HepG2 (cell line): ENCODE data around the gene PRR5L. TPM values are rescaled to one million over a fixed set of nuclear protein-coding genes. Genes with fewer than 3 reads are reported as not detected.

Source experiments
- ATAC-seq: fragments of 200-7000 bp; cut with Tn5 transposase; 3 replicates; pipeline ENCODE4 v1.9.1; 2020; ENCODE audit warnings: mild to moderate bottlenecking, moderate library complexity
- BruUV-seq: library from RNA; stranded (reverse); fragments of 400-500 nt; replicated peaks from 2 replicates; lab custom pipeline; 2021; lab: Mats Ljungman, UMichigan
- CTCF ChIA-PET: fragments of 300-600 bp; formaldehyde crosslinking; extraction: SDS; loops from one replicate; lab custom pipeline; 2021; ENCODE audit warnings: low total read pairs, inconsistent platforms, low intra/inter-chr PET ratio; lab: Yijun Ruan, JAX
- POLR2A ChIA-PET: fragments of 350-600 bp; sonication (Branson Sonifier 250); formaldehyde crosslinking; loops from one replicate; lab custom pipeline; 2020; ENCODE audit warnings: antibody characterized with exemption, inconsistent platforms; lab: Yijun Ruan, JAX
- DNase-seq: peaks from one replicate; pipeline ENCODE4 v3.0.0-alpha.2; 2015; ENCODE audit warnings: low spot score
- FAIRE-seq: peaks from 3 replicates; lab custom pipeline; 2011; peaks lifted over from hg19 to GRCh38; lab: Jason Lieb, UNC
- H2AFZ ChIP-seq: one replicate; pipeline ENCODE4 v1.6.1; 2011; ENCODE audit warnings: low read length, inconsistent platforms
- H3K27ac ChIP-seq: fragments of 300-600 bp; 3 replicates; pipeline ENCODE4 v1.8.0; 2011; ENCODE audit warnings: mixed run types, mild to moderate bottlenecking, mixed read lengths, low read length, inconsistent platforms; ENCODE audit not compliant: insufficient read depth; ENCODE audit errors: extremely low read length
- H3K27me3 ChIP-seq, 2 experiments: fragments of 200-600 bp in 1 of 2; 2 replicates in 1 of 2; 3 replicates in 1 of 2; pipeline versions ENCODE4 v1.6.0 to v1.8.0; 2011; ENCODE audit warnings: low read length in 2 of 2, mild to moderate bottlenecking in 2 of 2, moderate library complexity in 2 of 2, inconsistent platforms in 1 of 2; ENCODE audit not compliant: insufficient read depth in 2 of 2, control insufficient read depth in 1 of 2
- H3K36me3 ChIP-seq, 2 experiments: fragments of 200-600 bp in 1 of 2; replicated peaks in 1 of 2; 2 replicates in 1 of 2; 3 replicates in 1 of 2; pipeline versions ENCODE4 v1.5.1 to v1.8.0; 2011; ENCODE audit warnings: low read length in 2 of 2, inconsistent platforms in 1 of 2; ENCODE audit not compliant: insufficient read depth in 2 of 2, control insufficient read depth in 1 of 2
- H3K4me1 ChIP-seq: 2 replicates; pipeline ENCODE4 v1.5.1; 2012; ENCODE audit warnings: low read length, inconsistent platforms; ENCODE audit not compliant: insufficient read depth
- H3K4me2 ChIP-seq: 2 replicates; pipeline ENCODE4 v1.6.0; 2011; ENCODE audit warnings: low read depth, low read length, inconsistent platforms
- H3K4me3 ChIP-seq, 3 experiments: fragments of 200-600 bp in 1 of 3; sonication (generic), shearing (Covaris generic) in 1 of 3; replicated peaks in 1 of 3; 2 replicates each; pipeline ENCODE4 v1.5.1; 2011 to 2016; ENCODE audit warnings: low read length in 3 of 3, inconsistent platforms in 2 of 3, low read depth in 2 of 3, mild to moderate bottlenecking in 2 of 3, control low read depth in 1 of 3, mixed read lengths in 1 of 3; ENCODE audit not compliant: insufficient read depth in 1 of 3
- H3K79me2 ChIP-seq: one replicate; pipeline ENCODE4 v1.6.1; 2011; ENCODE audit warnings: low read length, inconsistent platforms; ENCODE audit not compliant: insufficient read depth
- H3K9ac ChIP-seq: 2 replicates; pipeline ENCODE4 v1.6.0; 2011; ENCODE audit warnings: mild to moderate bottlenecking, low read depth, low read length, inconsistent platforms; ENCODE audit not compliant: insufficient read depth
- H3K9me3 ChIP-seq: 2 replicates; pipeline ENCODE4 v1.5.1; 2012; ENCODE audit warnings: mild to moderate bottlenecking, low read length
- H4K20me1 ChIP-seq: 2 replicates; pipeline ENCODE4 v1.6.0; 2011; ENCODE audit warnings: inconsistent platforms, mild to moderate bottlenecking, low read length, moderate library complexity; ENCODE audit not compliant: insufficient read depth
- ATAD3A ChIP-seq: sonication (generic); formaldehyde crosslinking; IDR thresholded peaks from 2 replicates; pipeline ENCODE4 v1.4.0; 2020; ENCODE audit warnings: missing genetic modification reagents
- CTCF ChIP-seq: sonication (generic); formaldehyde crosslinking; IDR thresholded peaks from 2 replicates; pipeline ENCODE4 v1.5.0; 2020; ENCODE audit warnings: mild to moderate bottlenecking, missing genetic modification reagents, moderate library complexity
- EEA1 ChIP-seq: sonication (generic); formaldehyde crosslinking; IDR thresholded peaks from 2 replicates; pipeline ENCODE4 v1.5.1; 2020; ENCODE audit warnings: mild to moderate bottlenecking, missing genetic modification reagents, borderline replicate concordance
- FOXA3 ChIP-seq: IDR thresholded peaks from 2 replicates; pipeline ENCODE4 v1.6.1; 2016; ENCODE audit warnings: missing genetic modification reagents, missing compliant biosample characterization
- JUNB ChIP-seq: sonication (generic); formaldehyde crosslinking; IDR thresholded peaks from 2 replicates; pipeline ENCODE4 v1.8.0; 2022; ENCODE audit warnings: missing genetic modification reagents, mild to moderate bottlenecking, borderline replicate concordance
- NR3C1 ChIP-seq: sonication (generic); formaldehyde crosslinking; IDR thresholded peaks from 2 replicates; pipeline ENCODE4 v1.4.0; 2020; ENCODE audit warnings: missing genetic modification reagents
- PITX1 ChIP-seq: sonication (generic); formaldehyde crosslinking; IDR thresholded peaks from 2 replicates; pipeline ENCODE4 v1.5.1; 2020; ENCODE audit warnings: mild to moderate bottlenecking, missing genetic modification reagents
- POLR2G ChIP-seq: fragments of 200-400 bp; formaldehyde crosslinking; IDR thresholded peaks from 2 replicates; pipeline ENCODE4 v1.6.1; 2018; ENCODE audit warnings: mild to moderate bottlenecking, low read depth, low read length, moderate library complexity
- RARA ChIP-seq: IDR thresholded peaks from 2 replicates; pipeline ENCODE4 v1.6.1; 2016; ENCODE audit warnings: missing genetic modification reagents, missing compliant biosample characterization
- RCOR2 ChIP-seq: IDR thresholded peaks from 2 replicates; pipeline ENCODE4 v1.6.1; 2016; ENCODE audit warnings: missing biosample characterization, missing genetic modification reagents
- RNF2 ChIP-seq: fragments of 450-650 bp; conservative IDR thresholded peaks from 2 replicates; pipeline ENCODE4 v1.6.1; 2016; ENCODE audit warnings: low read depth
- SMC3 ChIP-seq: IDR thresholded peaks from 2 replicates; pipeline ENCODE4 v1.6.1; 2011; ENCODE audit warnings: low read length, improper control_type of control experiment
- STAG1 ChIP-seq: sonication (generic); formaldehyde crosslinking; IDR thresholded peaks from 2 replicates; pipeline ENCODE4 v1.4.0; 2020; ENCODE audit warnings: missing genetic modification reagents
- TAF15 ChIP-seq: fragments of 200-400 bp; formaldehyde crosslinking; IDR thresholded peaks from one replicate; pipeline ENCODE4 v1.6.1; 2018; ENCODE audit warnings: mild to moderate bottlenecking, low read depth, low read length; ENCODE audit not compliant: poor library complexity, severe bottlenecking
- TBX2 ChIP-seq: sonication (generic); formaldehyde crosslinking; IDR thresholded peaks from 2 replicates; pipeline ENCODE4 v1.5.0; 2020; ENCODE audit warnings: missing genetic modification reagents, mild to moderate bottlenecking, borderline replicate concordance
- TBX3 ChIP-seq: fragments of 450-650 bp; IDR thresholded peaks from 2 replicates; pipeline ENCODE4 v1.6.1; 2017; ENCODE audit warnings: antibody characterized with exemption, mild to moderate bottlenecking, inconsistent platforms, borderline replicate concordance
- ZFP36 ChIP-seq: fragments of 150-350 bp; IDR thresholded peaks from 2 replicates; pipeline ENCODE4 v1.6.1; 2018; ENCODE audit warnings: borderline replicate concordance, low read length, low read depth; ENCODE audit not compliant: partially characterized antibody
- ZFP36L2 ChIP-seq: sonication (generic); formaldehyde crosslinking; IDR thresholded peaks from 2 replicates; pipeline ENCODE4 v1.4.0; 2020; ENCODE audit warnings: missing genetic modification reagents
- ZFY ChIP-seq: sonication (generic); formaldehyde crosslinking; IDR thresholded peaks from 2 replicates; pipeline ENCODE4 v1.4.0; 2020; ENCODE audit warnings: missing genetic modification reagents
- ZNF3 ChIP-seq: IDR thresholded peaks from 2 replicates; pipeline ENCODE4 v1.7.0; 2017; ENCODE audit warnings: inconsistent platforms
- ZNF431 ChIP-seq: sonication (generic); formaldehyde crosslinking; IDR thresholded peaks from 2 replicates; pipeline ENCODE4 v1.9.0; 2022; ENCODE audit warnings: missing genetic modification reagents, low read depth, mild to moderate bottlenecking, borderline replicate concordance
- ZNF580 ChIP-seq: IDR thresholded peaks from 2 replicates; pipeline ENCODE4 v1.6.1; 2016; ENCODE audit warnings: low read depth, borderline replicate concordance
- ZNF709 ChIP-seq: sonication (generic); formaldehyde crosslinking; IDR thresholded peaks from 2 replicates; pipeline ENCODE4 v1.5.0; 2020; ENCODE audit warnings: mild to moderate bottlenecking, missing genetic modification reagents
- ZSCAN22 ChIP-seq: sonication (generic); formaldehyde crosslinking; IDR thresholded peaks from 2 replicates; pipeline ENCODE4 v1.4.0; 2020; ENCODE audit warnings: mild to moderate bottlenecking, missing genetic modification reagents
- WGBS: methylation state at CpG from one replicate; pipeline ENCODE4 v1.1.6; 2017; ENCODE audit warnings: low lambda C conversion rate; 5-methylcytosine and 5-hydroxymethylcytosine counted together
- in situ Hi-C: cut with HindIII; loops from 2 replicates; pipeline ENCODE4 v1.10.0; 2017; ENCODE audit warnings: low pct_unique_long_range_greater_than_20kb; ENCODE audit not compliant: extremely low pct_ligation_motif_present
- intact Hi-C: fragments of 100-400 bp; cut with micrococcal nuclease; formaldehyde crosslinking; loops from one replicate; pipeline ENCODE4 v1.10.0; 2022; ENCODE audit not compliant: unreplicated experiment
- polyA plus RNA-seq, 8 experiments: library from polyadenylated mRNA; depleted of rRNA in 3 of 8; stranded (reverse) in 7 of 8; unstranded in 1 of 8; fragments of >200 nt; fragmentation: Illumina TruSeq in 4 of 8; extraction: Trizol in 4 of 8; gene quantifications; 2 replicates each; pipeline versions ENCODE4 v1.2.1 to v1.2.3, GENCODE V29; 2011 to 2016; ENCODE audit warnings: low read depth in 4 of 8, missing spikeins in 1 of 8, mixed read lengths in 1 of 8; ENCODE audit not compliant: insufficient read depth in 1 of 8
- total RNA-seq, 5 experiments: library from RNA; depleted of rRNA; stranded (reverse); fragments of >200 nt; fragmentation: Illumina TruSeq; extraction: Trizol; gene quantifications; 2 replicates each; pipeline ENCODE4 v1.2.3, GENCODE V29; 2016; ENCODE audit warnings: low read depth in 1 of 5

Gene PRR5L
- total and polyA plus RNA-seq, 2 of the 13 experiments (the other 11 are each of a cell fraction or from before 2014, with no cell fraction given): 0.16 TPM; not detected in 1

DNA sequence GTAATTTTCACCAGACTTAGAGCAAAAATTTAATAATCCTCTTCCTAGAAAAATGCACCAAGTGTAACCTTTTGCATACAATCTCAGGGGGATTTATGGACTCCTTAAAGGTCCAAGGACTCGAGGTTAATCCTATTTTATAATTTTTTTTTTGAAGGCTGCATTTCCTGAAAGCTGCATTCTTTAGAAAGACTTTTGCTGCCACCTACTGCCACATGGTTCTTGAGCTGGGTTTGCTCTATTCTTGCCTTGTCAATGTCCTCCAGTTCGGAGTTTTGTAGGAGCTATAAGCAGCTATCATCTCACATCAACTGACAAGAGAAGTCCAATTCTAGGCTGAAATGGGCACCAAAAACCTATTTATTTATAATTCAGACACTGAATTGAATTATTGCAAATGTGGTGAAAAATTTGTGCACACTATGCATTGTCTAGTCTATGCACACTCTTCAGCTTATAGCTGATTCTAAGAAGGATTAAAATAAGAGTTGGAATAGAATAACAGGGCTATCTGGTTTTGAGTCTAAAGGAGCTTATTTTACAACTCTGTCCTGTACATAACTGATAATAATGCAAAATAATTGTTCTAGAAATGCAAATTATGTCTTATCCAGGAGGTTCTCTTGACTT lies 182.7 kb downstream of the PRR5L start:
- H3K4me3 ChIP-seq: no peak overlapping the region
- H3K79me2 ChIP-seq: no peaks in the 10 kb centered on the region
- DNase-seq (peak; percentile 39), ATAC-seq (peak; percentile 76), FAIRE-seq (peak; percentile 12)
- no peaks in the 10 kb centered on the region for H3K9me3 ChIP-seq
- CTCF ChIA-PET: interaction anchor here (2.3 kb wide), 1 partner anchor 172 kb away, joined by 13 read pairs; no protein-coding TSS in a partner anchor
- H3K4me2 ChIP-seq: no peak overlapping the region
- no TSS peak for BruUV-seq
- TF ChIP-seq TBX2 (CRISPR knock-in tag) (no peak), RNF2 (no peak), NR3C1 (no peak), ZFY (CRISPR knock-in tag) (no peak), RCOR2 (CRISPR knock-in tag) (no peak), TAF15 (no peak), TBX3 (no peak), JUNB (CRISPR knock-in tag) (no peak), ZNF580 (CRISPR knock-in tag) (no peak), RARA (CRISPR knock-in tag) (no peak), ZNF431 (CRISPR knock-in tag) (no peak), ZNF709 (CRISPR knock-in tag) (no peak), PITX1 (CRISPR knock-in tag) (no peak), ZNF3 (CRISPR knock-in tag) (no peak), SMC3 (peak; percentile 19; the same call in 1 of the 2 replicates), CTCF (peak; percentile 61), ATAD3A (CRISPR knock-in tag) (no peak), EEA1 (CRISPR knock-in tag) (no peak), POLR2G (no peak), ZFP36 (no peak), ZFP36L2 (CRISPR knock-in tag) (no peak), FOXA3 (CRISPR knock-in tag) (no peak), STAG1 (CRISPR knock-in tag) (peak; percentile 76), ZSCAN22 (CRISPR knock-in tag) (no peak)
- no peaks in the 10 kb centered on the region for H4K20me1 ChIP-seq
- 49% methylated on average over 2 of the region's 2 CpGs for WGBS
- intact Hi-C loops: loop anchor here (1.0 to 5.0 kb wide), 3 partner anchors 172 to 437 kb away; no protein-coding TSS in a partner anchor
- H3K36me3 ChIP-seq: no peaks in the 10 kb centered on the region
- POLR2A ChIA-PET: interaction anchor here (1.3 kb wide), 1 partner anchor 14 kb away, joined by 3 read pairs; no protein-coding TSS in a partner anchor
- H3K27ac ChIP-seq: no peak overlapping the region
- in situ Hi-C loops: loop anchor here (10.0 to 25.0 kb wide), 2 partner anchors 174 to 867 kb away; partner anchors contain the start of gene FJX1
- no peaks in the 10 kb centered on the region for H3K27me3 ChIP-seq
- H3K4me1 ChIP-seq: no peaks in the 10 kb centered on the region
- no peak overlapping the region for H2AFZ ChIP-seq
- no peak overlapping the region for H3K9ac ChIP-seq
